HepG2 (cell line): Measurements from ENCODE around the gene RUNDC1. TPM values are rescaled to one million over a fixed set of nuclear protein-coding genes. Genes with fewer than 3 reads are reported as not detected.

Source experiments
- AKAP8 ChIP-seq: sonication (generic); formaldehyde crosslinking; IDR thresholded peaks from 2 replicates; pipeline ENCODE4 v1.5.1; 2020; ENCODE audit warnings: mild to moderate bottlenecking, missing genetic modification reagents
- FOSL2 ChIP-seq: sonication (generic); formaldehyde crosslinking; IDR thresholded peaks from 2 replicates; pipeline ENCODE4 v1.4.0; 2020; ENCODE audit warnings: missing genetic modification reagents
- GMEB2 ChIP-seq: IDR thresholded peaks from 2 replicates; pipeline ENCODE4 v1.6.1; 2016; ENCODE audit warnings: missing biosample characterization, missing genetic modification reagents, low read depth
- HDAC1 ChIP-seq: sonication (generic); formaldehyde crosslinking; IDR thresholded peaks from 2 replicates; pipeline ENCODE4 v1.5.1; 2020; ENCODE audit warnings: mild to moderate bottlenecking, missing genetic modification reagents
- IRF2 ChIP-seq: IDR thresholded peaks from 2 replicates; pipeline ENCODE4 v1.6.1; 2018; ENCODE audit warnings: missing genetic modification reagents, missing compliant biosample characterization
- KMT2A ChIP-seq: sonication (generic); formaldehyde crosslinking; IDR thresholded peaks from 2 replicates; pipeline ENCODE4 v1.4.0; 2020; ENCODE audit warnings: missing genetic modification reagents
- REL ChIP-seq: sonication (generic); formaldehyde crosslinking; conservative IDR thresholded peaks from 2 replicates; pipeline ENCODE4 v1.8.0; 2022; ENCODE audit warnings: mild to moderate bottlenecking, missing genetic modification reagents, moderate library complexity
- SOX13 ChIP-seq, 3 experiments: fragments of 450-650 bp in 1 of 3; sonication (generic) in 1 of 3; formaldehyde crosslinking in 1 of 3; IDR thresholded peaks in 2 of 3; conservative IDR thresholded peaks in 1 of 3; 2 replicates each; pipeline versions ENCODE4 v1.5.0 to v1.6.1; 2016 to 2020; ENCODE audit warnings: antibody characterized with exemption in 1 of 3, mild to moderate bottlenecking in 1 of 3, missing compliant biosample characterization in 1 of 3, missing genetic modification reagents in 1 of 3, moderate library complexity in 1 of 3
- STAT6 ChIP-seq: sonication (generic); formaldehyde crosslinking; IDR thresholded peaks from 2 replicates; pipeline ENCODE4 v1.4.0; 2020; ENCODE audit warnings: missing genetic modification reagents, mild to moderate bottlenecking, borderline replicate concordance
- YEATS4 ChIP-seq: sonication (generic); formaldehyde crosslinking; IDR thresholded peaks from 2 replicates; pipeline ENCODE4 v1.4.0; 2020; ENCODE audit warnings: missing genetic modification reagents, borderline replicate concordance
- ZC3H4 ChIP-seq: sonication (generic); formaldehyde crosslinking; IDR thresholded peaks from 2 replicates; pipeline ENCODE4 v1.4.0; 2020; ENCODE audit warnings: missing genetic modification reagents, borderline replicate concordance
- ZNF205 ChIP-seq: IDR thresholded peaks from 2 replicates; pipeline ENCODE4 v1.6.1; 2018; ENCODE audit warnings: missing biosample characterization, missing genetic modification reagents
- ZNF207 ChIP-seq: fragments of 450-650 bp; IDR thresholded peaks from 2 replicates; pipeline ENCODE4 v1.6.1; 2016; ENCODE audit warnings: antibody characterized with exemption, borderline replicate concordance
- ZNF234 ChIP-seq: sonication (generic); formaldehyde crosslinking; conservative IDR thresholded peaks from 2 replicates; pipeline ENCODE4 v1.5.1; 2020; ENCODE audit warnings: mild to moderate bottlenecking, missing genetic modification reagents
- ZNF292 ChIP-seq: sonication (generic); formaldehyde crosslinking; IDR thresholded peaks from 2 replicates; pipeline ENCODE4 v1.8.1; 2022; ENCODE audit warnings: mild to moderate bottlenecking, low read depth, missing genetic modification reagents, borderline replicate concordance
- ZNF362 ChIP-seq: sonication (generic); formaldehyde crosslinking; IDR thresholded peaks from 2 replicates; pipeline ENCODE4 v1.4.0; 2020; ENCODE audit warnings: missing genetic modification reagents, mild to moderate bottlenecking, borderline replicate concordance
- ZNF550 ChIP-seq: sonication (generic); formaldehyde crosslinking; IDR thresholded peaks from 2 replicates; pipeline ENCODE4 v1.4.0; 2020; ENCODE audit warnings: mild to moderate bottlenecking, missing genetic modification reagents, borderline replicate concordance
- ZNF776 ChIP-seq: sonication (generic); formaldehyde crosslinking; IDR thresholded peaks from 2 replicates; pipeline ENCODE4 v1.4.0; 2020; ENCODE audit warnings: mild to moderate bottlenecking, missing genetic modification reagents
- polyA plus RNA-seq, 8 experiments: library from polyadenylated mRNA; depleted of rRNA in 3 of 8; stranded (reverse) in 7 of 8; unstranded in 1 of 8; fragments of >200 nt; fragmentation: Illumina TruSeq in 4 of 8; extraction: Trizol in 4 of 8; gene quantifications; 2 replicates each; pipeline versions ENCODE4 v1.2.1 to v1.2.3, GENCODE V29; 2011 to 2016; ENCODE audit warnings: low read depth in 4 of 8, missing spikeins in 1 of 8, mixed read lengths in 1 of 8; ENCODE audit not compliant: insufficient read depth in 1 of 8
- total RNA-seq, 5 experiments: library from RNA; depleted of rRNA; stranded (reverse); fragments of >200 nt; fragmentation: Illumina TruSeq; extraction: Trizol; gene quantifications; 2 replicates each; pipeline ENCODE4 v1.2.3, GENCODE V29; 2016; ENCODE audit warnings: low read depth in 1 of 5
- TF ChIP-seq, protein P1 (sequence below): sonication (generic); formaldehyde crosslinking; IDR thresholded peaks from 2 replicates; pipeline ENCODE4 v1.4.0; 2020; ENCODE audit warnings: mild to moderate bottlenecking, missing genetic modification reagents, borderline replicate concordance
- TF ChIP-seq, protein P2 (sequence below): sonication (generic); formaldehyde crosslinking; IDR thresholded peaks from 2 replicates; pipeline ENCODE4 v1.8.0; 2023; ENCODE audit warnings: mild to moderate bottlenecking, missing genetic modification reagents

The RUNDC1 gene
- total and polyA plus RNA-seq, 2 of the 13 experiments (the other 11 are each of a cell fraction or from before 2014, with no cell fraction given) = 10.3 to 11.4 TPM

DNA sequence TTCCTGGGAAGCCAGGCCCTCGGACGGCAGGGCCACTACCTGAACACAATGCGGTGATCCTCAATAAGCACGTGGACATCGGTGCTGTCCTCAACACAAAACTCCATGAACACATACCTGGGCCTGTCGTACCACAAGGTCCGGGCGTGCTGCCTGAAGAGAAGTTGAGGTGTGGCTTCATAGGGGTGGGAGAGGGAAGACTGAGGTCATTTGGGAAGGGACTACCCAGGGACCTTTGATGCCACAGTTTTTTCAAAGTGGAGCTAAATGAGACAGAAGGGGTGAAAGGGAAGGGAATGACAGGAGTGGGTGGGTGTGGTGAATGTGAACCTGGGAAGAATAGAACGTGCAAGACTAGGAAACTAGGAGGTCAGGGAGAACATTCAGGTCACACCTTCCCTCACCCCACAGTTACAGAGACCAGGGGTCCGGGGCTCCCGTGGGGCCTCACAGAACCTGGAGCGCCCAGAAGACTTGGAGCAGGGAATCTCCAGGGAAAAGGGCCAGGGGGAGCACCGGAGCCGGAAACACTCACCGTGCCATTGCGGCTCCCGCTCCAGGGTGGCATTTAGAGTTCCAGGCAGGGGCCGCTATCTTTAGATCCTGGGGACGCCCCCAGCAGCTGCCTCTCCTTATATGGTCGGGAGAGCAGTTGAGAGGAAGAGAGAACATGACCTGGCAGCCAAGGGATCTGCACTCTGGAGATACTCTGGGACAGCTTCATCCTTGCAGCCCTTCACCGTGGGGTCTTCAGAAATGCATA is 673 bp upstream of the RUNDC1 start, which contains the start of gene PTGES3L (continued):
- TF ChIP-seq ZNF362 (CRISPR knock-in tag) (no peak), ZNF207 (no peak), KMT2A (CRISPR knock-in tag) (no peak), ZNF205 (CRISPR knock-in tag) (no peak; the same call in 1 of the 2 replicates), GMEB2 (CRISPR knock-in tag) (no peak), IRF2 (no peak), AKAP8 (CRISPR knock-in tag) (no peak), ZNF776 (CRISPR knock-in tag) (0 out of 2 replicates have a peak, but pooled peaks have one; percentile 76), SOX13 (IDR thresholded peaks at IDR 0.05) (no peak), SOX13 (CRISPR knock-in tag; conservative IDR thresholded peaks at IDR 0.05 in 1 of 2, IDR thresholded peaks at IDR 0.05 in 1 of 2) (no peak; a peak in 1 of 4 replicates), STAT6 (CRISPR knock-in tag) (no peak), ZNF234 (CRISPR knock-in tag) (no peak), HDAC1 (CRISPR knock-in tag) (peak; percentile 72; the same call in 1 of the 2 replicates), REL (CRISPR knock-in tag) (0 out of 2 replicates have a peak, but pooled peaks have one; percentile 16), YEATS4 (peak; percentile 4; the same call in 1 of the 2 replicates), ZC3H4 (CRISPR knock-in tag) (no peak), ZNF550 (no peak), ZNF292 (CRISPR knock-in tag) (no peak), FOSL2 (CRISPR knock-in tag) (no peak)
- TF ChIP-seq, protein P1, sequence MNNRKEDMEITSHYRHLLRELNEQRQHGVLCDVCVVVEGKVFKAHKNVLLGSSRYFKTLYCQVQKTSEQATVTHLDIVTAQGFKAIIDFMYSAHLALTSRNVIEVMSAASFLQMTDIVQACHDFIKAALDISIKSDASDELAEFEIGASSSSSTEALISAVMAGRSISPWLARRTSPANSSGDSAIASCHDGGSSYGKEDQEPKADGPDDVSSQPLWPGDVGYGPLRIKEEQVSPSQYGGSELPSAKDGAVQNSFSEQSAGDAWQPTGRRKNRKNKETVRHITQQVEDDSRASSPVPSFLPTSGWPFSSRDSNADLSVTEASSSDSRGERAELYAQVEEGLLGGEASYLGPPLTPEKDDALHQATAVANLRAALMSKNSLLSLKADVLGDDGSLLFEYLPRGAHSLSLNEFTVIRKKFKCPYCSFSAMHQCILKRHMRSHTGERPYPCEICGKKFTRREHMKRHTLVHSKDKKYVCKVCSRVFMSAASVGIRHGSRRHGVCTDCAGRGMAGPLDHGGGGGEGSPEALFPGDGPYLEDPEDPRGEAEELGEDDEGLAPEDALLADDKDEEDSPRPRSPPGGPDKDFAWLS (CRISPR knock-in tag) = no peak
- TF ChIP-seq, protein P2, sequence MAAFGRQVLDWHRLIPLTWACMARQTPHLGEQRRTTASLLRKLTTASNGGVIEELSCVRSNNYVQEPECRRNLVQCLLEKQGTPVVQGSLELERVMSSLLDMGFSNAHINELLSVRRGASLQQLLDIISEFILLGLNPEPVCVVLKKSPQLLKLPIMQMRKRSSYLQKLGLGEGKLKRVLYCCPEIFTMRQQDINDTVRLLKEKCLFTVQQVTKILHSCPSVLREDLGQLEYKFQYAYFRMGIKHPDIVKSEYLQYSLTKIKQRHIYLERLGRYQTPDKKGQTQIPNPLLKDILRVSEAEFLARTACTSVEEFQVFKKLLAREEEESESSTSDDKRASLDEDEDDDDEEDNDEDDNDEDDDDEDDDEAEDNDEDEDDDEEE (CRISPR knock-in tag) = no peak
